Measurements from ENCODE around the gene COX7A2.

COX7A2 gene

DNA sequence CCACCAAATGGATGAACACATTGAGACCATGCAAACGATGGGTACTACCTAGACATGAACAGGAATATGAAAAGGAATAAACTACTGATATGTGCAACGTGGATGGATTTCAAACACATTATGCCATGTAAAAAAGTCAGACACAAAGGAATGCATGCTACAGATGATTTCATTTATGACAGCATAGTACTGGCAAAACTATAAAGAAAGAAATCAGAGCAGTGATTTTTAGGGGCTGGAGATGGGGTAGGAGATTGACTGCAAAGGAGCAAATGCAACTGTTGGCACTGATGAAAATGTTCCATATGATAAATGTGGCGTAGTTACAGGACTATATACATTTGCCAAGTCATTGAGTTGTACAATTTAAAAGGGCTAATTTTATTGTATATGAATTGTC lies 24.3 kb downstream of the COX7A2 start:
- no peak for DNase-seq

DNA sequence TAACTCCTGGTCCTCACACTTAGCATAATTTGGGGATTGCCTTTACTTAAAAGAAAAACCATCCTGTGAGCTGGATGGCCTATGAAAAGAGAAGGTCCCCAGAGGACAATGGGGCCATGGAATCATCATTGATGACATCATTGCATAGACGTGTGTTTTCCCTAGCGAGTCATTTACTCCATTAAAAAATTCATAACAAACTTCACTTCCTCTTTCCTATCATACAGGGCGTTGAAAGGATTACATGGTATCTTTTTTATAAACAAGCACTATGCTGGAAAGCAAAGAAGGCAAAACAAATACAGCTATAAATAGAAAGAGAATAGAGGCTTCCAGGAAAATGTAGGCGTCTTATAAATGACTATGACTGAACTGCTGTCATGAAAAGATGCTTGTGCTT lies 26.4 kb downstream of the COX7A2 start:
- no peak for DNase-seq

DNA sequence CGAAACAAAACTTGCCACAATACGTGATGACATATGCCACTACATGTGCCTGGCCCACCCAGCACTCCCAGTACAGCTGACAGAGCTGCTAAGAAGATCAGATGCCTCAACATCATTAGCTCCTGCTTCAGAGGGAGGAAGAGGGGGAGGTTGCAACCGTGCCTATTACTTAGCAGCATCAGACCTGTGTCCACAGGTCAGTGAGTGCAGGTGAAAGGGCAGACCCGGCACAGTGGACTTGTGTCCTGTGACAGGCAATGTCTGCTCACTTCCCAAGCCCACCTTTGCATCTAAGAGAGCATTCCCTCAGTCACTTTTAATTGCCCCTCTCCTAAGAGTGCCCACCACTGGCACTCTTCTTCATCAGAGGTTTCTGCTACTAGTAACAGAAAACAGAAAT lies 28.3 kb downstream of the COX7A2 start:
- no peak for DNase-seq

DNA sequence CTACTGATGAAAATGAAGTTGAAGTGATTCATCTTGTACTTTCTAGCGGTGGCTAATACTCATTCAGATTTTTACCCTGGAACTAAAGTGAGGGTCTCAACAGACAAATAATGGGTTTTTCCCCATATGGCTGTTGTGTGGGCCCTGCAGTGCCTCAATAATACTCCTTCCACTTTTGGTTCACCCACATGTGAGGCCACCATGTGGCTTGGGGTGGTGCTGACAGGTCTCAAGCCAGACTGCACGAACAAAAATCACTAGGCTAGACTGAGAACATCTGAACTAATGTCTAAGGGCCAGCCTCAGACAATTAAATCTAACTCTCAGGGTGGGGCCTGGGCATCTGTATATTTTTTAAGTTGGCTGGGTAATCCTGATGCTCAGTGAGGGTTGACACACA lies 29.9 kb downstream of the COX7A2 start:
- no peak for DNase-seq

DNA sequence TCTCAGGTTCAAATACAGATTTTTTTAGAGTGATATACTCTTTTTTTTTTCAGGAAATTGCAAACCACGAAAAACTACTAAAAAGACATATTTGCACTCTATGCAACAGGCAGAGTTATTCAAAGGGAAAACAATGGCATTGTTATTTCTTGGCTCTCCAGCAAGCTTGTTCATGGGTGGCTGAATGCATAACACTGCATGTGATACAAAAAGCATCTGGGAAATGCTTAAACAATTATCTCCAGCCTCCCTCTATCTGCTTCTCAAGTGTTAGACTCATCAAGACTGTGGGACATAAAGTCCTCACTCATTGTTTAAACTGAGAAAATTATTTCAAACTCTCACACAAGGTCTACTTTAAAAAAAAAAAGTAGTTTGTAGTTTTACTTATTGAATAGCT lies 30.5 kb downstream of the COX7A2 start:
- no peak for DNase-seq

DNA sequence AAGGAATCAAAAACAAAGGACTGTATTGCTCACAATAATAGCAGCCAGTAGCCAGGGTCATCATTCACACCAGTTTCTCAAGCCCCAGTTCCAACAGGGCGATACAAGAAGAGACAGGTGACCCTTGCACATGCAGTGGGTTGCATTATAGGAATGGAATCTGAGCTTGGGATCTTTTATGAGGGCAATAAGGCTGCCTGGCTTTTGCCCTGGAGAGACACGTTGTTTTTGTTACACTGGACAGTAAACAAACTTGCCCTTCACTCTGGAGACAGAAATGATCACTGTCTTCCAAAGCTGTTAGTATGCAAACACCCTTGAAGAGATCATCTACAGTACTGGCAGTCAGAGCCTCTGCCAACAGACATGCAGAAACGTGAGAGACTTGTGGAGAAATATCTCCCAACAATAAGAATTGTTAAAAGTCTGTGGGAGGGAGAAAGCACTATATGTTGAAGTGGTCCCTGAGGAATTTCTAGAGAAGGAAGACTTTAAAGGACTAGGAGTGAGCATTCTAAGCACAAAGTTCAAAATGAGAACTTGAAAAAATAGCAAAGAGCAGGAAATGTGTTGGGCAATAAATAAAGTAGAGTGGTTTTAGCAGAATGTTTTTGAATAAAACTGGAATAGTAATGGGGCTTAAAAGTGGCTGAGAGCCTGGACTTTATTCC lies 31.5 kb downstream of the COX7A2 start:
- DNase-seq = no peak

DNA sequence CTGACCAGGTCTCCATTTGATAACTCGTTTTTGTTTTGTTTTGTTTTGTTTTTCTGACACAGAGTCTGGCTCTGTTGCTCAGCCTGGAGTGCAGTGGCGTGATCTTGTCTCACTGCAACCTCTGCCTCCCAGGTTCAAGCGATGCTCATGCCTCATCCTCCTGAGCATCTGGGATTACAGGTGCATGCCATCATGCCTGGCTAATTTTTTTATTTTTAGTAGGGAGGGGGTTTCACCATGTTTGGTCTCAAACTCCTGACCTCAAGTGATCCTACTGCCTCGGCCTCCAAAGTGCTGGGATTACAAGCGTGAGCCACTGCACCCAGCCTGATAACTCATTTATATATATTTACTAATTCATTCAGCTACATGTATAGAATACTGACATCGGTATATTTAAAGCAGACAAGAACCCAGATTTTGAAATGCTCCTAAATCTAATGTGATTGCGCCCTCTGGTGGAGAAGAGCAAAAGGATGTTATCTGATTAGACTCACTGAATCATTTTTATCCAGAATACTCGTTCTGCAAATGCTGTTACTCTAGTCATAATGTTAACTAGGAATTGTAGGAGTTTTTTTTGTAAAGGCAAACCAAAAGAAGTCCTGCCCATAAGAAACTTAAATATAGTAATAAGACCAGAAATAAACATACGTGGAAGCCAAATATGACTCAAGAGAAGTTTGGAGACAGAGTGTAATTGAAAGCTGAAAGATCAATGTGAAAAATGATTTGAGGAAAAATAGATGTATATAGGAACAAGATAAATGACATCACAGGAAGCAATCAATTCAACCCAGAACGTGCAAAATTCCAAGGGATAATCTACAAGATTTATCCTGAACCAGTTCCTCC lies 32.5 kb downstream of the COX7A2 start:
- DNase-seq = peak; percentile 66

DNA sequence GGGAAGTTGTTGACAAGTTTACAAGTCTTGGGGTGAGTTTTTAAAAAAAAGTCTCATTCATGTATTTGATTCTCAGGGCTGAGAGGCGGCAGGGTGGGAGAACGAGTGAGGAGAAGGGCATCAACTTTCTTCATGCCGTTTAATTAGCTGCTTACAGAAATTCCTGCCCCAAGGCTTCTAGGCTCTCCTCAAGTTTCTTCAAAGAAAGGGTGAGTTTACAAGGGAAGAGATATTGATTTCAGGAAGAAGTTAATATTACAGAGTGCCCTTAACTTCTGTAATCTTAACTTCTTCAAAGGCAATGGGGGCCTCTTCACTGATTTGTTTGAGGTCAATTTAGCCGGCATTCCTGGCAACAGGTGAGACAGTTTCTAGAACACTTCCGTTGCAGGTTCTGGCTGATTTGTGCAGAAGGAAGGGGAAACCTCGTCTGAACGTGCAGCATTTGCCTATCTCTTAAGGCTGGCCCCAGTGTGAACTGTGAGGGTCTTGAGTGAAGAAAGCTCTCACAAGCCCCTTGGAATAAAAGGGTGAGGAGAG lies 34.3 kb downstream of the COX7A2 start:
- no peak for DNase-seq

DNA sequence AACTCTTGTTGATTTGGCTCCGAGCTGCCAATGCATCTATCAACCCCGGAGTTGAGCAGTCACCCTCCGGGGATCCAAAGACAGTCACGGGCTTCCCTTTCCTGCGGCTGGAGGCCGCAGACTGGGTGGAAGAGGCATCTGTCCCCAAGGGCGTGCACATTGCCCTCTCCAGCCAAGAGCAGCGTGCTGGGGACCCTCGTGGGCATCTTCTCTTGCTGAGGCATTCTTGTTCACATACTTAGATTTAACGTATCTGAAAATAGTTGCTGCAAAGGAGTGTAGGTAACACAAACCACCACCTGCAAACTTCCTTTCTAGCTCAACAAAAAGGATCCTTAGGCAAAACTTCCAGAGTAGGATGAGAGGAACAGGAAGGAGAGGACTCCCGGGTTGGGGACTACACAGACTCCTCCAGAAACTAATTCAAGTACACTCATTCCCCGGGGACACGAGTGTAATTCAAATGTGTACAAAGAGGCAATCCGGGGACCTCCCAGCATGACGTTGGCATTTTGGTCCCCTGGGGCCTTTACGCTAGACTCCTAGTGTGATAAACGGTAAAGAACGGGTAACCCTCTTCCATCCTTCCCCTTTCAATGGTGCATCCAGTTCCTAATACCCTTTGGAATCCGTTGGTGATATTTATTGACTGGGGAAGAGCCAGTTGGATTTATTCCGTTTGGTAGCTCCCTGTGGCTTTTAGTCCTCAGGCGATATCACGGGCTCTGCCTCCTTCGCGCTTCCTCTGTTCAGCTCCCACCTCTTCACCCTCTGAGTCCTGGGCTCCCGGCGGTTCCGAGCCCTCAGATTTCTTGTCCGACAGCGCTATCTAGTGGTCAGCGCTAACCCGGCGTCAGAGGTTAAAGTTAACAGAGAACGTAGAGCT lies 35.1 kb downstream of the COX7A2 start:
- DNase-seq = peak; percentile 85

DNA sequence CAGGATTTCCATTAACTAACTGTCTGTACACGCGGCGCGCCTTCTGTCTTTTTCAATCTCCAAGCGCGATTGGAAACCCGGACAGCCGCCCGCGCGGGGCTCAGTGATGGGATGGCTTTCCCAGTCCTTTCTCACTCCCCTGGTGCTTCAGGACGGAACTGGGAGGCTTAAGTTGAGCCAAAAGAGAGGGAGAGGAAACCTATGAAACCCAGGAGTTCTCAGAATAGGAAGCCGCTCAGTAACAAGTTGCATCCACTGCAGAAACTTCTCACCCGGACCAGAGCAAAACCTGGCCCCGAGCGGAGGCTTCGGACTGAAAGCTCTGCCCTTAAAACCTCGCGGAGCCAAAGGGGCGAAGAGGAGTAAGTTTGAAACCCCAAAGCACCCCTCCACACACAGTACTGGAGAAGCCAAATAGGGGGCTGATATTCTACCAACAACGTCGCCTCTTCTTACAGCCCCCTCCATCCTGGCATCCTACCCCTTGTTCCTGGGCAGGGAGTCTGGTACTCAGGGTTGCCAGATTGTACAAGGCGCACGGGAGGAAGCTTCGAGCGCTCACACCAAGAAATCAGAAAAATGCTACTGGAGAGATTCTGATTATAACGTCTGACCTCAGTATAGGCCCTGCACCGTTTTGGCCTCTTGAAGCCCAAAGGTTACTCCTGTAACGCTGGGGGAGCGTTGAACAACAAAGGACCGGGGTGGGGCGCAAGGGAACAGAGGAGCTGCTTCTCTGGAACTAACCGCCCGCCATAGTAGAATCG lies 36.8 kb downstream of the COX7A2 start:
- no peak for DNase-seq

DNA sequence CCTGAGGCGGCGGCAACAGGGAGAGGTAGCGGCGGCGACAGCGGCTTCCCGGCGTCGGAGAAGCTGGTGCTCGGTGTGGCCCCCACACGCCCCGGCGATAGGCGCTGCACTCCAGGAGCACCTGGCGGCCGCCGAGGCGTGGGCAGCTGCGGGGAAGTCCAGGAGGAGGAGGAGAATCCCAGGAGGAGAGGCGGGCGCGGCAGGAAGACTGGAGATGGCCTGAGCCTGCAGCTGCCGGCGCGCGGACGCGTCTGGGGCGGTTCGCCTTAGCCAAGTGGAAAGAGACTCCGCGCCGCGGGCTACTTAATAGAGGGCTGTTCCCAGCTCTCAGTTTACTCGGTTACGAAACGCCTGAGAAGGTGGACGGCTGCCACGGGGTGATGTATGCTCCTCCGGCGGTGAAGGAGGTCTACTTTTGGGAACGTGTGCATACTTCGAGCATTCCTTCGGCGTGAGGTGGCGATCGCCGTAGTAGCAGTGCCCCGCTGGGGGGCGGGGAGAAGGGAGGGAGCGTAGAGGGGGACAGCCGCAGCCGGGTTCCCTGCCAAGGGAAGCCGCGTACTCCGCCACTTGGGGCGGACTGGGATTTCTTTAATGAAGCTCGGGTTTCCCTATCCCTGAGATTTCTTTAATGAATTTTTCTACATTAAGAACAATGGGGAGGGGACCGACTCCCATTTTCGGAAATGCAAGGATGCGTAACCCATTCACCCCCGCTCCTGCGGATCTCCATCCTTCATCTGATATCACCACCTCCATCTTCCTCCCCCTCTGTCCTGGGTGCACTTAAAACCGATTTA lies 37.6 kb downstream of the COX7A2 start, which contains the start of gene COL12A1:
Gene COL12A1 (minus strand): TSS at position 278 of the 800 bp plus-strand sequence. CDS start 3,261 bp downstream, outside the sequence.
- peak; percentile 29 for DNase-seq

DNA sequence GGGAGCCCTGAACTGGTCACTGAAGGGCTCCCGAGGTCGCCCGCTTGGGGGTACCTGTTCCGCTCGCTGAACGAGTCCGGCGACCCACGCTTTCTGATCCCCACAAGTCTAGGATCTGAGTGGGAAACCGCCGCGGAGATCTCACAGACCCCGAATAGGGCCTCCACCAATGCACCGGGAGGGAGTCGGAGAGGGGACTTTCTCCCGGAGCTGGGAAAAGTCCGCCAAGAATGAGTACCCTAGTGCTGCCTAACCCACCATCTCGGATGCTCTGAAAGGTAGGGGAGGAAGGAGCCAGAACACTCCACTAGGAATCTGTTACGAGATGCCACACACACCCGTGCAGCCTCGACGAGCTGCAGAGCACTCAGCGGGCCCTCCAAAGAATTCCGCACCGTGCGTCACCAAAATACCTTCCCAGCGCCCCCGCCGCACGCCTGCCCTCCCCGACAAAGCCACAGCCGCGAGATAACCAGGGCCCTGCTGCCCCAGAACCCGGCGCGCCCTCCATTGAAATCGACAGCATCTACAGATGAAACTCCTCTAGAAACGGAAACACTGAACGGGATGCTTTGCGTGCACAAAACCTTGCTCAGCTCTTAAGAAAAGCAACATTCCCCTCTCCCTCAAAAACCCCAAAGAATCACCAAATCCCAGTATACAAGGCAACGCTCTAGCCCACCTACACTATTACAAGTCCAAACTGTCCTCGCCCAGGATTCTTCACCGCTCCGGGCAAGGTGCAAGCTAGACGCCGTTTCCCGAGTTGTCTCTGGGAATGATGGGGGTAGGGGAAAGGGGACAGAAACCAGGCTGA lies 38.4 kb downstream of the COX7A2 start:
- no peak for DNase-seq

DNA sequence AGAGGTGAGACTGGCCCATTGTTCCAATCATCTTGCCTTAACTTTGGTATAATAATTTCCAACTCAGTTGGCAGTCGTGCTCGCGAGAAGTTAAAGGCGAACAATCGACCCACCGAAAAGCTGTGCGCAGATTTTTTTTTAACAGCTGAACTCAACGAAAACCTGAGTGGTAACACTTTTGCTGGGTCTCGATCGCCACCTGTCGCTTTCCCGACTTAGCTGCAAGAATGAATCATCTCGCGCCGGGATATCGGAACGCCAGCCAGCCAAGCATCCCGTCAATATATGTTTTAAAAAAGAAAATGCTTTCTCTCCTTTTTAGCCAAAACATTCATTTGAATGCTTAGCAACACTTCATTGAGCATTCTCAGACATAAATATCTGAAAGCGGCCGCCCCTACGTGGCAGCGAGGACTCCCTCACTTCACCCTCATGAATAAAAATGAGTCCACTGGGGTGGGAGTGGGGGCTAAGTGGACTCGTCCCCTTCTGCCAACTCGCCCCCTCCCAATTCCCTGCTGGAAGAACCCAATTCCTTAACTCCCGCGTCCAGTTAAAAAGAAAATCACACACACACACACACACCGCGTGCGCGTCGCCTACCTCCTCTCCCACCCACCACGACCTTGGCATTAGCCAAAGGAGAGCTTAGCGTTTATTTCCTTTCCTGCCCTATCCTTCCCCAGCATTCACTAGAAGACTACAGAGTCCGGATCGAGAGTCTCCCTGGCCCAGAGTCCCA lies 39.2 kb downstream of the COX7A2 start:
- DNase-seq = peak; percentile 55

DNA sequence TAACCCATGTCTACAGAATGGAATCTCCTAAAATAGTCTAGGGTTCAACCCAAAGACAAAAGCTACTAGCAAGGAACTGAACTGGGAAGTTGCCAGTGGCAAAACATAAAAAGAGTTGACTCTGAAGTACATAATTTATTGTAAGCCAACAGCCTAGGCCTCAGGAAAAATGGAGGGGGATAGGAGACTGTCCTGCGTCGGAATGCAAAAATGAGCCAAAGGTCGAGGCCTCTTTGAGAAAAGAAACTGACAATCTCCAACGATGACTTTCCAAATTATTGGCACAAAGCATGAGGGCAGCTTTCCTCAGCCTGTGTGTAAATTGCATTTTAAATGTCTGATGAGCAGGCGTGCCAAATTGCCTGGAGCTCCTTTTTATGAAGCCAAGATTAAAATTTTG lies 39.9 kb downstream of the COX7A2 start:
- no peak for DNase-seq

DNA sequence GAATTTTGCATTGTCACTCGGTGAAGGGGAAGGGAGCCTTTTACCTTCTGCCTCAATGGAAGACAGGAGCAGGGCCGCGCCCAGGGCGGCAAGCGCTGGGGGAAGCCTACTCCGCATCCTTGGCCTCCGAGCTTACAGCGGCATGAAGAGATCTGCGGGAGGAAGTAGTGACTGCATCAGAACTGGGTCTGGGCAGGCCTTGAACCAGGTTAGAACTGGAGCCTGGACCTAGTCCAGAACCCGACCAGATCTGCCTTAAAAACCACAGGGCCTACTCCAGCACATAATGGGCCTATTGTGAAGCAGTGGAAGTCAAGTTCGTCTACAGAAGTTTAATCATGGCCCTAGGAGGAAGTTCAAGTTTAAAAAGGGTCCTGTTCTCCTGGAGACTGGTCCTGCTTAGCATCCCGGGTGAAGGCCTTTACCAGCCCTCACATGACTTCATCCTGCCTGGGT lies 40.9 kb downstream of the COX7A2 start:
- DNase-seq = no peak

DNA sequence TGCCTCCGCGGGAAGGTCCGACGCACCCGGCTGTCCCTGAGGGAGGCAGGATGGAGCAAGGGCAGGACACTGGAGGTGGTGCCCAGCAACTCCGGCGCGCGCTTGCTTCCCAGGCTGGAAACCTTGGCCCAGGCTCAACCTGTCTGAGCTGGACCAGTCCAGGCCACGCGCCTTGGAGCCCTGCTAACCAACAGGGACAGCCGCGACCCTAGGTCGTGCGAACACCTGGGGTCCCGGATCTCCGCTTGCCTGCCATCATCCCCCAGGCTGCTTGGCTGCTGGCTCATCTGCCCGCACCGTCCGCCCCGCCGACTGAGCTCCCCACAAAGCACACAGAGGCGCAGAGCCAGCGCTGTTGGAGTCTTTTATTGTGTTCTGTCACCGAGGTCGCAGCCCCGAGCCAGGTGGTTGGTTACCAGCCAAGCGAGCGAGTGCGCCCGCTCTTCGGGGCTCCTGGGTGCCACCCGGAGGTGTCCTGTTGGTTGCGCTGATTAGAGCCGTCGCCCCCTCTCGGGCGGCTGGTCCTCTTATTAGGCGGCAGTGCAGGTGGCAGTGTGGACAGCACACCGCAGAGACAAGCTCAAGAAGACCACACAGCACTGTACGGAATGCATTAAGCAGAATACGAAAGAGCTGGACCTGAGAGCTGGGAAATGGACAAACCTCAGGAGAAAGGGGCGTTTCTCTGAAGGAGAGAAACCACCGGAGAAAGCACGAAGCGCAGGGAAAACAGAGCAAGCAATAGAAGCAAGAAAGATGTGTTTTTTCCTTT lies 41.5 kb downstream of the COX7A2 start:
- peak; percentile 16 for DNase-seq

DNA sequence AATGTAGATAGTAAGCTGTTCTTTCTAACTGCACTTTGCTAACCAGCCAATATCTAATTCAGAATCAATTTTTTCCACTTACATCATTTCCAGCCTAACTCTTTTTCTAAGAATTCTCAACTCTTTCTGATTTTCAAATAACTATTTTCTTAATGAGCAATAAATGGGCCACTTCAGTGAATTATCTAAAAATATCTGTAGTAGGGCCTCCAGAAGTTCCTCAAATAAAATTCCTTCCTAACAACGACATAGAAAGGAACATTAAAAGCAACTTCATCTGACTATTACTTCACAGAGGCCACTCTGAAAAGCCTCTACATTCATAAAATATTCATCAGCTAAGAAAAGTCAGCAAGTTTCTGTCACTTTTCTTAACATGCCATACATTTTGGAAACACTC lies 42.6 kb downstream of the COX7A2 start:
- no peak for DNase-seq

DNA sequence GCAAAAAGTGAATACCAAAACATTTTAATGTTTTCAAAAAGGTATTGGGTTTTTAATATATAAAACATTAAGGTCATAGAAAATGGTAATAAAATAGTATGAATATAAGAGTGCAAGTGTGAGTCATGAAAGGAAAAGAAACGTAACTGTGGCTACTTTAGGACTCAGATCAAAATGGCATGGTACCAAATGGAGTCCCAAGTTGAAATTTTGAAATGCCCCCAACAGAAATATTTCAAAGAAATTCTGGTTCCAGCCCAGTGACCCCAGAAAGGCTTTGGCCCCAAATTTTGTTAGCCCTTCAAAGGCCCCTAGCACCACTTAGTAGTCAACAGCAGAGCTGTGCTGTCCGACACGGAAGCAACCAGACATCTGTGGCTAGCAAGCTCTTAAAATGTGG lies 43.7 kb downstream of the COX7A2 start:
- DNase-seq = no peak
